HepG2 (cell line): ENCODE data around the gene TBC1D14. TPM values are rescaled to one million over a fixed set of nuclear protein-coding genes. Genes with fewer than 3 reads are reported as not detected.

Experiments
- AGO2 ChIP-seq: fragments of 200-400 bp; formaldehyde crosslinking; optimal IDR thresholded peaks from 2 replicates; pipeline ENCODE3; 2017; ENCODE audit warnings: mild to moderate bottlenecking, low read depth, low read length, moderate library complexity
- BRCA1 ChIP-seq: sonication (generic); formaldehyde crosslinking; IDR thresholded peaks from 2 replicates; pipeline ENCODE4 v1.4.0; 2020; ENCODE audit warnings: missing genetic modification reagents
- GABPB1 ChIP-seq: IDR thresholded peaks from 2 replicates; pipeline ENCODE4 v1.6.1; 2016; ENCODE audit warnings: mild to moderate bottlenecking, missing genetic modification reagents, moderate library complexity, missing compliant biosample characterization
- IRF2 ChIP-seq: IDR thresholded peaks from 2 replicates; pipeline ENCODE4 v1.6.1; 2018; ENCODE audit warnings: missing genetic modification reagents, missing compliant biosample characterization
- KDM6A ChIP-seq: IDR thresholded peaks from 2 replicates; pipeline ENCODE4 v1.6.1; 2016; ENCODE audit warnings: low read depth
- NFIC ChIP-seq: IDR thresholded peaks from 2 replicates; pipeline ENCODE4 v1.6.1; 2012; ENCODE audit warnings: mild to moderate bottlenecking, low read length, inconsistent platforms
- NFKB2 ChIP-seq: sonication (generic); formaldehyde crosslinking; IDR thresholded peaks from 2 replicates; pipeline ENCODE4 v1.4.0; 2020; ENCODE audit warnings: missing genetic modification reagents, borderline replicate concordance
- RBAK ChIP-seq: sonication (generic); formaldehyde crosslinking; IDR thresholded peaks from 2 replicates; pipeline ENCODE4 v1.5.1; 2020; ENCODE audit warnings: mild to moderate bottlenecking, missing genetic modification reagents
- SCMH1 ChIP-seq: sonication (generic); formaldehyde crosslinking; IDR thresholded peaks from 2 replicates; pipeline ENCODE4 v1.9.0; 2021; ENCODE audit warnings: missing genetic modification reagents, mild to moderate bottlenecking, borderline replicate concordance
- SOX5 ChIP-seq: IDR thresholded peaks from 2 replicates; pipeline ENCODE4 v1.6.1; 2016; ENCODE audit warnings: borderline replicate concordance
- SRSF9 ChIP-seq: fragments of 200-400 bp; formaldehyde crosslinking; IDR thresholded peaks from 2 replicates; pipeline ENCODE4 v1.6.1; 2018; ENCODE audit warnings: borderline replicate concordance, mild to moderate bottlenecking, low read depth, low read length; ENCODE audit not compliant: insufficient read depth, poor library complexity, severe bottlenecking
- TCF7 ChIP-seq: sonication (generic); IDR thresholded peaks from 2 replicates; pipeline ENCODE4 v1.6.1; 2016; ENCODE audit warnings: antibody characterized with exemption, low read depth
- TEAD3 ChIP-seq: optimal IDR thresholded peaks from 2 replicates; pipeline ENCODE3; 2016; ENCODE audit warnings: borderline replicate concordance
- U2AF1 ChIP-seq: fragments of 200-400 bp; formaldehyde crosslinking; optimal IDR thresholded peaks from 2 replicates; pipeline ENCODE3; 2017; ENCODE audit warnings: mild to moderate bottlenecking, low read depth, low read length
- ZBTB42 ChIP-seq: sonication (generic); formaldehyde crosslinking; IDR thresholded peaks from 2 replicates; pipeline ENCODE4 v1.5.0; 2020; ENCODE audit warnings: mild to moderate bottlenecking, missing genetic modification reagents
- ZMYM3 ChIP-seq: sonication (generic); formaldehyde crosslinking; IDR thresholded peaks from 2 replicates; pipeline ENCODE4 v1.5.1; 2020; ENCODE audit warnings: mild to moderate bottlenecking, missing genetic modification reagents
- ZNF234 ChIP-seq: sonication (generic); formaldehyde crosslinking; conservative IDR thresholded peaks from 2 replicates; pipeline ENCODE4 v1.5.1; 2020; ENCODE audit warnings: mild to moderate bottlenecking, missing genetic modification reagents
- ZNF484 ChIP-seq: sonication (generic); formaldehyde crosslinking; IDR thresholded peaks from 2 replicates; pipeline ENCODE4 v1.5.1; 2020; ENCODE audit warnings: mild to moderate bottlenecking, low read depth, missing genetic modification reagents, borderline replicate concordance
- ZSCAN25 ChIP-seq: sonication (generic); formaldehyde crosslinking; IDR thresholded peaks from 2 replicates; pipeline ENCODE4 v1.8.0; 2022; ENCODE audit warnings: mild to moderate bottlenecking, missing genetic modification reagents
- polyA plus RNA-seq, 8 experiments: library from polyadenylated mRNA; depleted of rRNA in 3 of 8; stranded (reverse) in 7 of 8; unstranded in 1 of 8; fragments of >200 nt; fragmentation: Illumina TruSeq in 4 of 8; extraction: Trizol in 4 of 8; gene quantifications; 2 replicates each; pipeline versions ENCODE4 v1.2.1 to v1.2.3, GENCODE V29; 2011 to 2016; ENCODE audit warnings: low read depth in 4 of 8, missing spikeins in 1 of 8, mixed read lengths in 1 of 8; ENCODE audit not compliant: insufficient read depth in 1 of 8
- total RNA-seq, 5 experiments: library from RNA; depleted of rRNA; stranded (reverse); fragments of >200 nt; fragmentation: Illumina TruSeq; extraction: Trizol; gene quantifications; 2 replicates each; pipeline ENCODE4 v1.2.3, GENCODE V29; 2016; ENCODE audit warnings: low read depth in 1 of 5
- TF ChIP-seq, protein P1 (sequence below): IDR thresholded peaks from 2 replicates; pipeline ENCODE4 v1.6.1; 2016; ENCODE audit warnings: missing biosample characterization, missing genetic modification reagents, low read depth
- TF ChIP-seq, protein P2 (sequence below): IDR thresholded peaks from 2 replicates; pipeline ENCODE4 v1.6.1; 2016; ENCODE audit warnings: low read depth, borderline replicate concordance
- TF ChIP-seq, protein P3 (sequence below): sonication (generic); formaldehyde crosslinking; conservative IDR thresholded peaks from 2 replicates; pipeline ENCODE4 v1.5.0; 2020; ENCODE audit warnings: missing genetic modification reagents
- TF ChIP-seq, protein P4 (sequence below): sonication (generic); formaldehyde crosslinking; IDR thresholded peaks from 2 replicates; pipeline ENCODE4 v1.4.0; 2020; ENCODE audit warnings: missing genetic modification reagents; ENCODE audit errors: not compliant biosample characterization
- TF ChIP-seq, protein P5 (sequence below): sonication (generic); formaldehyde crosslinking; IDR thresholded peaks from 2 replicates; pipeline ENCODE4 v1.4.0; 2020; ENCODE audit warnings: missing genetic modification reagents

The TBC1D14 gene
- total and polyA plus RNA-seq, 2 of the 13 experiments (the other 11 are each of a cell fraction or from before 2014, with no cell fraction given), result 29.5 to 46.5 TPM

DNA sequence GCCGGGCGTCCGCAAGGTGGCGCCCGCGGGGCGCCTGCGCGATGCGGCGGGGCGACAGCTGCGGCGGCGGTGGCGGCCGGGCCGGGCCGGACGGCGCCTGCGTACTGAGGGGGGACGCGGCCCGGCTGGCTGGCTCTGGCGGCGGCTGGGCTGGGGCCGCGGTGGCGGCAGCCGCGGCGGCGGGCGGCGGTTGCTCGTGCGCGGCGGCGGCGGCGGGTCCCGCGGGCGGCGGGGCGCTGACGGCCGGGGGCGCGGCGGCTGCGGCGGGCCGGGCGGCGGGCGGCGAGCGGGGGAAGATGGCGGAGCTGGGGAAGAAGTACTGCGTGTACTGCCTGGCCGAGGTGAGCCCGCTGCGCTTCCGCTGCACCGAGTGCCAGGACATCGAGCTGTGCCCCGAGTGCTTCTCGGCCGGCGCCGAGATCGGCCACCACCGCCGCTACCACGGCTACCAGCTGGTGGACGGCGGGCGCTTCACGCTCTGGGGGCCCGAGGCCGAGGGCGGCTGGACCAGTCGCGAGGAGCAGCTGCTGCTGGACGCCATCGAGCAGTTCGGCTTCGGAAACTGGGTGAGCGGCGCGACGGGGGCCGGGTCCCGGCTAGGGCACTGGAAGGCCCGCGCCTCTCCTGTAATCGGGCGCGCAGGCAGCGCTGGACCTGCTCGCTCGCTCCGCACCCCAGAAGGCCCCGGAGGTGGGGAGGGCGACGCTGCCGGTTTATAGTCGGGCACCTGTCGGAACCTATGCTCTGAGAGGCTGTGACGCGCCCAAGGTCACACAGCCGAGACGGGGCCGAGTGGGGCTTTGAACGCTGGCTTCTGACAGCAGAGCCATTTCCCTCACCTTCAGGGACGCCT lies 133.9 kb downstream of the TBC1D14 start, which contains the start of gene TADA2B (continued):
- TF ChIP-seq SRSF9 (no peak), SCMH1 (no peak), ZNF234 (CRISPR knock-in tag) (no peak), ZSCAN25 (CRISPR knock-in tag) (0 out of 2 replicates have a peak, but pooled peaks have one; percentile 20), NFIC (no peak), U2AF1 (no peak), TCF7 (no peak), SOX5 (CRISPR knock-in tag) (no peak), ZMYM3 (CRISPR knock-in tag) (peak; percentile 38; the same call in 1 of the 2 replicates), BRCA1 (no peak), RBAK (no peak), TEAD3 (CRISPR knock-in tag) (no peak), KDM6A (CRISPR knock-in tag) (no peak), ZNF484 (CRISPR knock-in tag) (no peak), NFKB2 (no peak; the same call in 1 of the 2 replicates), AGO2 (peak; percentile 70), ZBTB42 (CRISPR knock-in tag) (peak; percentile 54; the same call in 1 of the 2 replicates), IRF2 (no peak), GABPB1 (CRISPR knock-in tag) (peak; percentile 65; the same call in 1 of the 2 replicates)
- TF ChIP-seq, protein P1, sequence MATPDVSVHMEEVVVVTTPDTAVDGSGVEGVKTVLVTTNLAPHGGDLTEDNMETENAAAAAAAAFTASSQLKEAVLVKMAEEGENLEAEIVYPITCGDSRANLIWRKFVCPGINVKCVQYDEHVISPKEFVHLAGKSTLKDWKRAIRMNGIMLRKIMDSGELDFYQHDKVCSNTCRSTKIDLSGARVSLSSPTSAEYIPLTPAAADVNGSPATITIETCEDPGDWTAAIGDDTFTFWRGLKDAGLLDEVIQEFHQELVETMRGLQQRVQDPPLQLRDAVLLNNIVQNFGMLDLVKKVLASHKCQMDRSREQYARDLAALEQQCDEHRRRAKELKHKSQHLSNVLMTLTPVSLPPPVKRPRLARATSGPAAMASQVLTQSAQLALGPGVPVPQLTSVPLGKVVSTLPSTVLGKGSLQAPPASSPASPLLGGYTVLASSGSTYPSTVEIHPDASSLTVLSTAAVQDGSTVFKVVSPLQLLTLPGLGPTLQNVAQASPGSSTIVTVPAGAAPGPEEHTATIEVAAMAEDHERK (CRISPR knock-in tag), result no peak
- TF ChIP-seq, protein P2, sequence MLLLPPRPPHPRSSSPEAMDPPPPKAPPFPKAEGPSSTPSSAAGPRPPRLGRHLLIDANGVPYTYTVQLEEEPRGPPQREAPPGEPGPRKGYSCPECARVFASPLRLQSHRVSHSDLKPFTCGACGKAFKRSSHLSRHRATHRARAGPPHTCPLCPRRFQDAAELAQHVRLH (CRISPR knock-in tag), result no peak
- TF ChIP-seq, protein P3, sequence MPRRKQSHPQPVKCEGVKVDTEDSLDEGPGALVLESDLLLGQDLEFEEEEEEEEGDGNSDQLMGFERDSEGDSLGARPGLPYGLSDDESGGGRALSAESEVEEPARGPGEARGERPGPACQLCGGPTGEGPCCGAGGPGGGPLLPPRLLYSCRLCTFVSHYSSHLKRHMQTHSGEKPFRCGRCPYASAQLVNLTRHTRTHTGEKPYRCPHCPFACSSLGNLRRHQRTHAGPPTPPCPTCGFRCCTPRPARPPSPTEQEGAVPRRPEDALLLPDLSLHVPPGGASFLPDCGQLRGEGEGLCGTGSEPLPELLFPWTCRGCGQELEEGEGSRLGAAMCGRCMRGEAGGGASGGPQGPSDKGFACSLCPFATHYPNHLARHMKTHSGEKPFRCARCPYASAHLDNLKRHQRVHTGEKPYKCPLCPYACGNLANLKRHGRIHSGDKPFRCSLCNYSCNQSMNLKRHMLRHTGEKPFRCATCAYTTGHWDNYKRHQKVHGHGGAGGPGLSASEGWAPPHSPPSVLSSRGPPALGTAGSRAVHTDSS (CRISPR knock-in tag), result no peak
- TF ChIP-seq, protein P4, sequence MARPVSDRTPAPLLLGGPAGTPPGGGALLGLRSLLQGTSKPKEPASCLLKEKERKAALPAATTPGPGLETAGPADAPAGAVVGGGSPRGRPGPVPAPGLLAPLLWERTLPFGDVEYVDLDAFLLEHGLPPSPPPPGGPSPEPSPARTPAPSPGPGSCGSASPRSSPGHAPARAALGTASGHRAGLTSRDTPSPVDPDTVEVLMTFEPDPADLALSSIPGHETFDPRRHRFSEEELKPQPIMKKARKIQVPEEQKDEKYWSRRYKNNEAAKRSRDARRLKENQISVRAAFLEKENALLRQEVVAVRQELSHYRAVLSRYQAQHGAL, result no peak
- TF ChIP-seq, protein P5, sequence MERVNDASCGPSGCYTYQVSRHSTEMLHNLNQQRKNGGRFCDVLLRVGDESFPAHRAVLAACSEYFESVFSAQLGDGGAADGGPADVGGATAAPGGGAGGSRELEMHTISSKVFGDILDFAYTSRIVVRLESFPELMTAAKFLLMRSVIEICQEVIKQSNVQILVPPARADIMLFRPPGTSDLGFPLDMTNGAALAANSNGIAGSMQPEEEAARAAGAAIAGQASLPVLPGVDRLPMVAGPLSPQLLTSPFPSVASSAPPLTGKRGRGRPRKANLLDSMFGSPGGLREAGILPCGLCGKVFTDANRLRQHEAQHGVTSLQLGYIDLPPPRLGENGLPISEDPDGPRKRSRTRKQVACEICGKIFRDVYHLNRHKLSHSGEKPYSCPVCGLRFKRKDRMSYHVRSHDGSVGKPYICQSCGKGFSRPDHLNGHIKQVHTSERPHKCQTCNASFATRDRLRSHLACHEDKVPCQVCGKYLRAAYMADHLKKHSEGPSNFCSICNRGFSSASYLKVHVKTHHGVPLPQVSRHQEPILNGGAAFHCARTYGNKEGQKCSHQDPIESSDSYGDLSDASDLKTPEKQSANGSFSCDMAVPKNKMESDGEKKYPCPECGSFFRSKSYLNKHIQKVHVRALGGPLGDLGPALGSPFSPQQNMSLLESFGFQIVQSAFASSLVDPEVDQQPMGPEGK (CRISPR knock-in tag), result peak; percentile 24; the same call in 1 of the 2 replicates
